Smooth muscle cell (in vitro differentiated cells): Measurements from ENCODE around the gene GNG3. TPM values are rescaled to one million over a fixed set of nuclear protein-coding genes. Genes with fewer than 3 reads are reported as not detected.
"Not testable (repeated sequence)": the region's sequence is repeated elsewhere in the genome, so short reads cannot be mapped to it uniquely, and the experiment has no call there.

Source experiments
- DNase-seq: peaks from one replicate; lab custom pipeline; 2025; ENCODE audit not compliant: unreplicated experiment; lab: John Stamatoyannopoulos, UW
- H2AFZ ChIP-seq: fragments of 200-600 bp; sonication (generic); 2 replicates; pipeline ENCODE4 v1.6.0; 2016; ENCODE audit warnings: antibody characterized with exemption, low read depth, mild to moderate bottlenecking
- H3F3A ChIP-seq: fragments of 200-600 bp; sonication (generic); 2 replicates; pipeline ENCODE4 v1.6.0; 2017; ENCODE audit warnings: antibody characterized with exemption, low read depth
- H3K27ac ChIP-seq: fragments of 200-600 bp; sonication (generic); 2 replicates; pipeline ENCODE4 v1.5.1; 2016; ENCODE audit warnings: low read depth, mild to moderate bottlenecking
- H3K27me3 ChIP-seq: fragments of 200-600 bp; sonication (generic); 2 replicates; pipeline ENCODE4 v1.6.1; 2016; ENCODE audit warnings: low read depth, mild to moderate bottlenecking
- H3K36me3 ChIP-seq: fragments of 200-600 bp; sonication (generic); 2 replicates; pipeline ENCODE4 v1.5.1; 2016; ENCODE audit warnings: low read depth
- H3K4me1 ChIP-seq: fragments of 200-600 bp; sonication (generic); 2 replicates; pipeline ENCODE4 v1.5.1; 2016; ENCODE audit warnings: low read depth
- H3K4me2 ChIP-seq: fragments of 200-600 bp; sonication (generic); 2 replicates; pipeline ENCODE4 v1.6.0; 2016; ENCODE audit warnings: mild to moderate bottlenecking
- H3K4me3 ChIP-seq: fragments of 200-600 bp; sonication (generic); 2 replicates; pipeline ENCODE4 v1.5.1; 2016; ENCODE audit warnings: mild to moderate bottlenecking
- H3K79me2 ChIP-seq: fragments of 200-600 bp; sonication (generic); 2 replicates; pipeline ENCODE4 v1.6.0; 2016; ENCODE audit warnings: low read depth, mild to moderate bottlenecking
- H3K9ac ChIP-seq: fragments of 200-600 bp; sonication (generic); 2 replicates; pipeline ENCODE4 v1.6.0; 2016; ENCODE audit warnings: low read depth
- H3K9me3 ChIP-seq: fragments of 200-600 bp; sonication (generic); replicated peaks from 2 replicates; pipeline ENCODE4 v1.5.1; 2016; ENCODE audit warnings: low read depth
- H4K20me1 ChIP-seq: fragments of 200-600 bp; sonication (generic); 2 replicates; pipeline ENCODE4 v1.6.0; 2016; ENCODE audit warnings: low read depth
- CTCF ChIP-seq: fragments of 200-600 bp; sonication (generic); IDR thresholded peaks from 2 replicates; pipeline ENCODE4 v1.5.1; 2017; ENCODE audit warnings: borderline replicate concordance, mild to moderate bottlenecking, antibody characterized with exemption; ENCODE audit not compliant: insufficient read depth, poor library complexity, severe bottlenecking
- WGBS: methylation state at CpG from one replicate; pipeline ENCODE4 v1.1.7; 2016; ENCODE audit warnings: low lambda C conversion rate; 5-methylcytosine and 5-hydroxymethylcytosine counted together
- polyA plus RNA-seq: library from polyadenylated mRNA; unstranded; fragments of >200 nt; fragmentation: Nextera tagmentation; extraction: Ambion mirVana; gene quantifications from 2 replicates; pipeline ENCODE4 v1.2.1, GENCODE V29; 2016
- total RNA-seq: library from RNA; depleted of rRNA; stranded (reverse); fragments of >200 nt; gene quantifications from 2 replicates; pipeline ENCODE4 v1.2.3, GENCODE V29; 2014

The GNG3 gene
- total and polyA plus RNA-seq, 2 experiments from 2014 or later, result 0.18 TPM; not detected in 1

- Histone ChIP-seq H3F3A (peaks cover 19% of the 10 kb centered on the region), H4K20me1 (peaks cover 43% of the 10 kb centered on the region), H3K27ac (peak within 1 kb of the TSS; percentile 89), H3K4me1 (peaks cover 27% of the 10 kb centered on the region), H3K4me3 (peak within 1 kb of the TSS; percentile 87), H3K4me2 (peak within 1 kb of the TSS; percentile 99), H3K9me3 (no peaks in the 10 kb centered on the region), H3K27me3 (no peaks in the 10 kb centered on the region), H2AFZ (peak within 1 kb of the TSS; percentile 98), H3K79me2 (peaks cover 82% of the 10 kb centered on the region), H3K9ac (peak within 1 kb of the TSS; percentile 77), H3K36me3 (peaks cover 7% of the 10 kb centered on the region)
- DNase-seq, result peak; percentile 94
- TF ChIP-seq CTCF, result no peak
- 1% methylated on average over 56 of the region's 72 CpGs for WGBS
These were observed 19.8 kb downstream of the GNG3 start, which contains the start of gene HNRNPUL2 for GRCh38 chr11:62727165-62727871. TSS of gene HNRNPUL2 (minus strand) at chr11:62727457. CDS start at chr11:62727156, 301 bp downstream.

GRCh38 chr11:62727872-62728170, 20.3 kb downstream of the GNG3 start:
- peaks cover 17% of the 10 kb centered on the region for H3F3A ChIP-seq
- no peaks in the 10 kb centered on the region for H3K27me3 ChIP-seq
- peaks cover 2% of the 10 kb centered on the region for H3K36me3 ChIP-seq
- peaks cover 42% of the 10 kb centered on the region for H4K20me1 ChIP-seq
- H3K9ac ChIP-seq, result peak overlapping the region; percentile 77
- peak overlapping the region; percentile 89 for H3K27ac ChIP-seq
- peak; percentile 86 for DNase-seq
- H3K79me2 ChIP-seq, result peaks cover 82% of the 10 kb centered on the region
- WGBS, result under 1% methylated on average over 20 of the region's 20 CpGs
- peak overlapping the region; percentile 98 for H2AFZ ChIP-seq
- peak overlapping the region; percentile 99 for H3K4me2 ChIP-seq
- peak overlapping the region; percentile 87 for H3K4me3 ChIP-seq
- TF ChIP-seq CTCF, result no peak
- peaks cover 27% of the 10 kb centered on the region for H3K4me1 ChIP-seq
- H3K9me3 ChIP-seq, result no peaks in the 10 kb centered on the region

GRCh38 chr11:62728171-62728988, 20.9 kb downstream of the GNG3 start, which contains the start of gene TTC9C:
TSS of gene TTC9C (plus strand) at chr11:62728486. CDS start at chr11:62728849, 363 bp downstream.
- Histone ChIP-seq H3K9me3 (no peaks in the 10 kb centered on the region), H3K4me3 (peak within 1 kb of the TSS; percentile 87), H2AFZ (peak within 1 kb of the TSS; percentile 98), H3K4me2 (peak within 1 kb of the TSS; percentile 99), H3K9ac (peak within 1 kb of the TSS; percentile 77), H3K27me3 (no peaks in the 10 kb centered on the region), H3K4me1 (peaks cover 27% of the 10 kb centered on the region), H3F3A (peaks cover 17% of the 10 kb centered on the region), H4K20me1 (peaks cover 41% of the 10 kb centered on the region), H3K27ac (peak within 1 kb of the TSS; percentile 89), H3K79me2 (peaks cover 82% of the 10 kb centered on the region), H3K36me3 (no peaks in the 10 kb centered on the region)
- no peak for TF ChIP-seq CTCF
- peak; percentile 70 for DNase-seq
- 2% methylated on average over 29 of the region's 29 CpGs for WGBS

- H3K9ac ChIP-seq, result peak overlapping the region; percentile 10
- not testable (repeated sequence) for H3K27ac ChIP-seq, H2AFZ ChIP-seq, H3K27me3 ChIP-seq, H3K36me3 ChIP-seq, H3K9me3 ChIP-seq, DNase-seq
- H3K4me1 ChIP-seq, result peaks cover 16% of the 10 kb centered on the region
- H4K20me1 ChIP-seq, result peaks cover 24% of the 10 kb centered on the region
- peak overlapping the region; percentile 87 for H3K4me3 ChIP-seq
- peaks cover 17% of the 10 kb centered on the region for H3F3A ChIP-seq
- H3K79me2 ChIP-seq, result peaks cover 78% of the 10 kb centered on the region
- peak overlapping the region; percentile 99 for H3K4me2 ChIP-seq
- WGBS, result 82% methylated on average over 14 of the region's 14 CpGs
These were observed 22.6 kb downstream of the GNG3 start for GRCh38 chr11:62730076-62730475.
